T-cell (primary cell): ENCODE data around the gene S100A5. TPM values are rescaled to one million over a fixed set of nuclear protein-coding genes. Genes with fewer than 3 reads are reported as not detected.

Experiments used
- ATAC-seq, 4 experiments: fragments of 200-7000 bp in 3 of 4; fragments of 150-1000 bp in 1 of 4; cut with Tn5 transposase; replicated peaks in 1 of 4; 1 replicate in 3 of 4; 2 replicates in 1 of 4; pipeline ENCODE4 v1.10.0; 2021; ENCODE audit warnings: moderate library complexity in 3 of 4, mild to moderate bottlenecking in 2 of 4, moderate number of reproducible peaks in 1 of 4
- CTCF ChIA-PET, 2 donors: fragments of 300-600 bp; sonication (Branson Sonifier 250); formaldehyde crosslinking; loops; one replicate each; lab custom pipeline; 2022; ENCODE audit warnings: antibody characterized with exemption in 2 of 2; lab: Charles Lee
- POLR2A ChIA-PET, 2 donors: fragments of 300-600 bp; sonication (Branson Sonifier 250); formaldehyde crosslinking; loops; one replicate each; lab custom pipeline; 2022; ENCODE audit warnings: antibody characterized with exemption in 2 of 2; lab: Charles Lee
- DNase-seq, 35 experiments: peaks; one replicate each; pipeline versions ENCODE4 v3.0.0 to v3.0.0-alpha.2; 2013 to 2023
- H3K27ac ChIP-seq: one replicate; pipeline ENCODE4 v1.5.1; 2013; ENCODE audit warnings: low read length
- H3K27me3 ChIP-seq, 2 experiments: replicated peaks in 1 of 2; 1 replicate in 1 of 2; 2 replicates in 1 of 2; pipeline versions ENCODE4 v1.6.1 to v1.7.0; 2013; ENCODE audit warnings: low read length in 1 of 2, mixed read lengths in 1 of 2; ENCODE audit not compliant: control insufficient read depth in 2 of 2, insufficient read depth in 2 of 2; ENCODE audit errors: extremely low read depth in 1 of 2
- H3K36me3 ChIP-seq, 2 donors: 1 replicate in 1 of 2; 2 replicates in 1 of 2; pipeline versions ENCODE4 v1.6.1 to v1.7.0; 2013; ENCODE audit warnings: low read length in 1 of 2; ENCODE audit not compliant: control insufficient read depth in 2 of 2, insufficient read depth in 1 of 2; ENCODE audit errors: extremely low read depth in 1 of 2
- H3K4me1 ChIP-seq, 2 experiments: 1 replicate in 1 of 2; 2 replicates in 1 of 2; pipeline versions ENCODE4 v1.6.1 to v1.7.0; 2013; ENCODE audit warnings: low read length in 2 of 2, mixed read lengths in 1 of 2; ENCODE audit not compliant: insufficient read depth in 2 of 2, control insufficient read depth in 1 of 2; ENCODE audit errors: extremely low read depth in 1 of 2
- H3K4me3 ChIP-seq, 2 donors: 1 replicate in 1 of 2; 2 replicates in 1 of 2; pipeline versions ENCODE4 v1.5.1 to v1.7.0; 2013; ENCODE audit warnings: mild to moderate bottlenecking in 2 of 2, low read length in 1 of 2, moderate library complexity in 1 of 2; ENCODE audit not compliant: control insufficient read depth in 1 of 2; ENCODE audit errors: extremely low read depth in 1 of 2
- H3K9me3 ChIP-seq: 2 replicates; pipeline ENCODE4 v1.7.0; 2013
- H3K27ac Mint-ChIP-seq, 2 donors: one replicate each; pipeline ENCODE4 v1.8.0; 2020 to 2021; ENCODE audit warnings: mild to moderate bottlenecking in 2 of 2, mixed read lengths in 2 of 2
- H3K27me3 Mint-ChIP-seq, 2 donors: one replicate each; pipeline ENCODE4 v1.8.0; 2021 to 2022; ENCODE audit warnings: mixed read lengths in 2 of 2
- H3K36me3 Mint-ChIP-seq: one replicate; pipeline ENCODE4 v1.8.0; 2021; ENCODE audit warnings: mixed read lengths
- H3K4me1 Mint-ChIP-seq, 3 donors: one replicate each; pipeline ENCODE4 v1.8.0; 2020 to 2022; ENCODE audit warnings: mixed read lengths in 3 of 3, mild to moderate bottlenecking in 1 of 3
- H3K4me3 Mint-ChIP-seq, 3 donors: one replicate each; pipeline ENCODE4 v1.8.0; 2020 to 2022; ENCODE audit warnings: mild to moderate bottlenecking in 3 of 3, mixed read lengths in 3 of 3, moderate library complexity in 3 of 3
- H3K9me3 Mint-ChIP-seq, 3 donors: one replicate each; pipeline ENCODE4 v1.8.0; 2020 to 2022; ENCODE audit warnings: mixed read lengths in 3 of 3
- WGBS: methylation state at CpG from one replicate; pipeline ENCODE4 v1.1.5; 2013; ENCODE audit warnings: missing lambda C conversion rate; ENCODE audit not compliant: insufficient coverage; 5-methylcytosine and 5-hydroxymethylcytosine counted together
- total RNA-seq, 35 experiments: library from RNA in 6 of 35; stranded (reverse) in 6 of 35; fragments of 120-200 nt in 1 of 35; gene quantifications; one replicate each; pipeline versions ENCODE4 v1.2.1 to v1.2.4 and lab custom pipeline; 2013 to 2026

The S100A5 gene
- total RNA-seq, 5 donors from 2014 or later (not counting 1 experiment from before 2014, with no cell fraction given): 0.36 to 1.6 (median 1.2) TPM; not detected in 1

DNA sequence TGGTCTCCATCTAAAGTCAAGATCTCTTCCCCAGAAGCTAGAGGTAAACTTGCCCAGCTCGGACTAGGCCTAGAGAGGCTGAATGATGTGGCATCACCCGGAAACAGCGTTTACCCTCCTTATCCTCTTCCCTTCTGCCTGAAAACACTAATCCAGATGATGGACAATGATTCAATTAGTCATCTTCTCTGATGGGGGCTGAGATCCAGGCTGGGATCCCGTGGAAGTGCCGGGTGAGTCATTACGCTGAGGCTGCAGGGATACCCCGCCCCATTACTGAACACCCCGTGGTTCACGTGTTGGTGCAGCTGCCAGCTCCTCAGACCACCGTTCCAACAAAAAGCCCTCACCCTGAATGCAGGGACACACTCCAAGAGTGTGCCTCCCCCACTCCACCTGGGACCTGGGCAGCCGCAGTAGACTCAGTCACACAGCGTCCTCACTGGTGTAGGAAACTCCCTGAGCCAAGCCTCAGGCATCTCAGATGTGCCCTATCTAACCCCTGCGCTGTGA lies 7.0 kb downstream of the S100A5 start:
- POLR2A ChIA-PET: interaction anchor here (1.1 to 1.9 kb wide), 2 partner anchors 35 to 100 kb away, joined by 3 to 7 read pairs; partner anchors contain the start of gene CHTOP (in 1 of the 2)

DNA sequence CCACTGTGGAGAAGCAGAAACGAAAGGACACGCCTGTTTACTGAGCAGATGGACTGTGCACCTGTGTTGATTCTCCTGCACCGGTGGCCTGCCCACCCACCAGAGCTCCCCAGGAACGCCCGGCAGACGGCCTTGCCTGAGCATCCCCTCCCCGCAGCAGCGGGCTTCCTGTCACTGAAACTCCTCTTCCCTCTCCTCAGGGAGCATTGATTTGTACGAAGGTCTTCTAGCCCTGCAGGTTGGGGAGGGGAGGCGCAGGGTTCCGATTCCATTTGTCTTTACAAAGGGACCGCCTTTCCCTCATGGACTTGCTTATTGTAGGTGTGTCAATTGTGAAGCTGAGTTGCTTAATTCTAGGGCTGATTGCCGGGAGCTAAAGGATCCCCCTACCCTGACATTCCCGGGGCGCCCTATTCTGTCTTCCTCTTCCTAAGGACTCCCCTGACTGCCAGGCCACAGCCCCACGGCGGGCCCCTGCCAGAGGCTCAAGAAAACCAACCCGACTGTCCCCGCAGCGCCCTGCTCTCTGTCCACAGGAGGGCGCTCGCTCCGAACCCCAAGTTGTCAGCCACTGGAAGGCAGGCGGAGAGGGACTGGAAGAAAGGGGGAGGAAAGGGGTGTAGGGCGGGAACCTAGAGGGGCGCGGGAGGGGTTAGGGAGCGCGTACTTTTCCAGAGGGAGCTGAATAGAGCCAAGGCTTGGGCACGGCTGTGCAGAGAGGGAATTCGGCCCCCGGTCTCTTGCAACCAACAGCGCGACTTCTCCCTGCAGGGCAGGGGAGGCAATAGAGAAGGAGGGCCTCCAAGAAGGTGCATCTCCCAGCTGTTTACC lies 7.8 kb downstream of the S100A5 start:
- Histone ChIP-seq H3K36me3 (peaks cover 3 to 14% of the 10 kb centered on the region in 2 donors), H3K9me3 (no peaks in the 10 kb centered on the region), H3K4me3 (peak overlapping the region in 1 of 2 donors; percentile 21), H3K27ac (peak overlapping the region; percentile 96), H3K4me1 (peaks cover 33 to 58% of the 10 kb centered on the region in 2 experiments), H3K27me3 (no peaks in the 10 kb centered on the region)
- Mint-ChIP-seq H3K4me3 (peak overlapping the region; percentile 90 to 94 (median 94)), H3K27me3 (no peaks in the 10 kb centered on the region), H3K27ac (peak overlapping the region; percentile 91 to 97), H3K9me3 (no peaks in the 10 kb centered on the region), H3K36me3 (peaks cover 28% of the 10 kb centered on the region), H3K4me1 (peaks cover 57 to 74% (median 65%) of the 10 kb centered on the region in 3 donors)
- POLR2A ChIA-PET: interaction anchor here (0.6 to 1.9 kb wide), 5 partner anchors 11 to 200 kb away, joined by 3 to 7 read pairs (median 4); partner anchors contain the start of gene CHTOP (in 1 of the 2)
- CTCF ChIA-PET: interaction anchor here (0.5 to 3.2 kb wide), 20 partner anchors 8 to 1253 kb away, joined by 3 to 35 read pairs (median 8); partner anchors contain the start of genes S100A4 (in 2 of the 2), S100A5 (in 2 of the 2) and CHTOP (in 1 of the 2)
- 30% methylated on average over 16 of the region's 34 CpGs for WGBS
- ATAC-seq (peak; percentile 9 to 39 (median 24)), DNase-seq (peak; percentile 46 to 87 (median 72))

More for the DNA sequence above, 7.0 kb downstream of the S100A5 start:
- WGBS: 65% methylated on average over 6 of the region's 13 CpGs
- Histone ChIP-seq H3K27me3 (no peaks in the 10 kb centered on the region), H3K27ac (peak overlapping the region; percentile 96), H3K4me3 (peak overlapping the region in 1 of 2 donors; percentile 21), H3K4me1 (peaks cover 33 to 58% of the 10 kb centered on the region in 2 experiments), H3K36me3 (peaks cover 3 to 14% of the 10 kb centered on the region in 2 donors), H3K9me3 (no peaks in the 10 kb centered on the region)
- H3K9me3 Mint-ChIP-seq: no peaks in the 10 kb centered on the region
- no peaks in the 10 kb centered on the region for H3K27me3 Mint-ChIP-seq
- DNase-seq (peak in 1 of 35 experiments; percentile 31), ATAC-seq (no peak)
- CTCF ChIA-PET: interaction anchor here (0.5 to 3.2 kb wide), 15 partner anchors 7 to 221 kb away, joined by 3 to 35 read pairs (median 8); partner anchors contain the start of genes S100A4 (in 2 of the 2), CHTOP (in 1 of the 2) and S100A5 (in 1 of the 2)
- H3K27ac Mint-ChIP-seq: peak overlapping the region; percentile 91 to 97
- peaks cover 26% of the 10 kb centered on the region for H3K36me3 Mint-ChIP-seq
- H3K4me3 Mint-ChIP-seq: peak overlapping the region; percentile 90 to 94 (median 94)
- peaks cover 57 to 79% (median 70%) of the 10 kb centered on the region in 3 donors for H3K4me1 Mint-ChIP-seq

DNA sequence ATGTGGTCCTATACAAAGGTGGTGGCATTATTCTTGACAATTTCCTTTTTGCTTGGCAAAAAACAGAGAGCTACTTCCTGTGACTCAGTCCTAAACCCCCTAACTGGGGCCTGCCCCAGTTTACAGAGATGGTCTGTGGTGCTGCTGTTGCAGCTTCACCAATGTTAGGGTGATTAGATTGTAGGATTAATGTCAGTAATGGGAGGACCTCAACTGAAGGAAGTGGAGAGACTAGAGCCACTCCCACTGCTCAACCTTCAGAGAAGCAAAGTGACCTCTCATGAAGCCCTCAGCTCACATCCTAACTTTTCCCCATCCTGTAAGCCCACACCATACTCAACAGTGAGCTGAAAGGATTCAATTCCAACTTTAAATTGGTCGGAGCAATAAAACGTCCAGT lies 8.6 kb downstream of the S100A5 start:
- DNase-seq (peak in 20 of 35 experiments; percentile 15 to 62 (median 36)), ATAC-seq (peak; percentile 13 to 38 (median 26))
- Histone ChIP-seq H3K4me1 (peaks cover 33 to 55% of the 10 kb centered on the region in 2 experiments), H3K27me3 (no peaks in the 10 kb centered on the region), H3K9me3 (no peaks in the 10 kb centered on the region), H3K27ac (peak overlapping the region; percentile 96), H3K36me3 (peaks cover 3 to 14% of the 10 kb centered on the region in 2 donors), H3K4me3 (no peak overlapping the region)
- Mint-ChIP-seq H3K4me3 (peak overlapping the region; percentile 90 to 94 (median 94)), H3K9me3 (no peaks in the 10 kb centered on the region), H3K27me3 (no peaks in the 10 kb centered on the region), H3K27ac (peak overlapping the region; percentile 91 to 97), H3K4me1 (peaks cover 57 to 68% (median 60%) of the 10 kb centered on the region in 3 donors), H3K36me3 (peaks cover 28% of the 10 kb centered on the region)
- WGBS: 93% methylated on average over 2 of the region's 2 CpGs
- POLR2A ChIA-PET: interaction anchor here in 1 of 2 donors (1.3 to 1.9 kb wide), 3 partner anchors 12 to 38 kb away, joined by 3 to 7 read pairs (median 4); no protein-coding TSS in a partner anchor
- CTCF ChIA-PET: interaction anchor here (1.1 to 3.2 kb wide), 15 partner anchors 8 to 102 kb away, joined by 3 to 35 read pairs (median 10); partner anchors contain the start of genes S100A4 (in 2 of the 2), S100A5 (in 2 of the 2) and CHTOP (in 1 of the 2)

DNA sequence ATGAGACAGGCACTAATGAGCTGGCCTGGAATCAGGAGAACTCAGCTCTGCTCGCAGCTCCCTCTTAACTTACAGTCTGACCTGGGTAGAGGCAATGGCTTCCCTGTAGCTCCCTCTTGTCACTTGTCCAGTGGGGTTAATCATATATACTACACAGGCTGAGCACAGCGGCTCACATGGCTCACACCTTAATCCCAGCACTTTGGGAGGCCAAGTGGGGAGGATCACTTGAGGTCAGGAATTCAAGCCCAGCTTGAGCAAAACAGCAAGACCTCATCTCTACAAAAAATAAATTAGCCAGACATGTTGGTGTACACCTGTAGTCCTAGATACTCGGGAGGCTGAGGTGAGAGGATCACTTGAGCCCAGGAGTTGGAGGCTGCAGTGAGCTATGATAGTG lies 9.1 kb downstream of the S100A5 start:
- Mint-ChIP-seq H3K4me1 (peaks cover 53 to 62% (median 57%) of the 10 kb centered on the region in 3 donors), H3K36me3 (peaks cover 28% of the 10 kb centered on the region), H3K9me3 (no peaks in the 10 kb centered on the region), H3K27me3 (no peaks in the 10 kb centered on the region), H3K4me3 (no peak overlapping the region), H3K27ac (peak overlapping the region; percentile 91 to 97)
- 100% methylated on average over 1 of the region's 3 CpGs for WGBS
- H3K27me3 ChIP-seq: no peaks in the 10 kb centered on the region
- H3K4me3 ChIP-seq: no peak overlapping the region
- ChIA-PET CTCF (interaction anchor here (0.6 to 3.2 kb wide), 11 partner anchors 9 to 68 kb away, joined by 3 to 35 read pairs (median 11); partner anchors contain the start of genes S100A5 (in 2 of the 2) and S100A4 (in 1 of the 2)), POLR2A (interaction anchor here in 1 of 2 donors (1.3 to 1.6 kb wide), 2 partner anchors 13 to 39 kb away, joined by 3 to 4 read pairs; no protein-coding TSS in a partner anchor)
- H3K9me3 ChIP-seq: no peaks in the 10 kb centered on the region
- H3K36me3 ChIP-seq: peaks cover 3 to 14% of the 10 kb centered on the region in 2 donors
- ATAC-seq (no peak), DNase-seq (no peak)
- H3K27ac ChIP-seq: peak overlapping the region; percentile 96
- peaks cover 31 to 49% of the 10 kb centered on the region in 2 experiments for H3K4me1 ChIP-seq

DNA sequence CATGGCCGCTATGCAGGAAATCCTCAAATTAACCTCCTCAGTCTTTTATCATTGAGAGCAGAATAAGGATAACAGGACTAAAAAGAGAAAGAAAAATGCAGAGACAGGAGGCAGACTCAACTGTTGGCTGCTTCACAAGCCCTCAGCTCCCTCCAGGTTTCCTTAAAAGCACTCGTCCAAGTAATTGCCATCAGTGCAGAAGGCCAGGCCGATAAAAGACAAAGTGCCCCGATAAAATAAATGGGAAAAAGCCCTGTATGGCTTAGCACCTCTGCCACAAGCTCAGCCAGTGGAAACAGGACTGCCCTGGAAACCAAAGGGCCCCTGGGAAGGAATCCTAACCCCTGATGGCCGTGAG lies 13.1 kb downstream of the S100A5 start:
- WGBS: 100% methylated on average over 2 of the region's 5 CpGs
- Mint-ChIP-seq H3K4me1 (peaks cover 18 to 26% (median 23%) of the 10 kb centered on the region in 3 donors), H3K27me3 (no peaks in the 10 kb centered on the region), H3K36me3 (peaks cover 11% of the 10 kb centered on the region), H3K4me3 (no peak overlapping the region), H3K27ac (no peak overlapping the region), H3K9me3 (no peaks in the 10 kb centered on the region)
- DNase-seq (no peak), ATAC-seq (no peak)
- ChIA-PET POLR2A (no interaction called here), CTCF (interaction anchor here in 1 of 2 donors (0.5 kb wide), 1 partner anchor 11 kb away, joined by 3 read pairs; no protein-coding TSS in a partner anchor)
- H3K36me3 ChIP-seq: no peaks in the 10 kb centered on the region
- H3K4me3 ChIP-seq: no peak overlapping the region
- no peaks in the 10 kb centered on the region for H3K27me3 ChIP-seq
- peaks cover 13% of the 10 kb centered on the region in 2 experiments for H3K4me1 ChIP-seq
- no peaks in the 10 kb centered on the region for H3K9me3 ChIP-seq
- no peak overlapping the region for H3K27ac ChIP-seq
